CD14-positive monocyte (primary cell): ENCODE data around the gene GPR3. TPM values are rescaled to one million over a fixed set of nuclear protein-coding genes. Genes with fewer than 3 reads are reported as not detected.

Experiments
- DNase-seq, 3 donors: peaks; one replicate each; pipeline ENCODE4 v3.0.0-alpha.2; 2011 to 2022
- H2AFZ ChIP-seq: 2 replicates; pipeline ENCODE4 v1.6.0; 2012; ENCODE audit warnings: mild to moderate bottlenecking, low read depth, low read length, inconsistent platforms; ENCODE audit not compliant: insufficient read depth, poor library complexity, severe bottlenecking
- H3K27ac ChIP-seq, 2 donors: 1 replicate in 1 of 2; 2 replicates in 1 of 2; pipeline ENCODE4 v1.5.1; 2012 to 2013; ENCODE audit warnings: low read length in 2 of 2, control low read depth in 1 of 2, inconsistent platforms in 1 of 2, low read depth in 1 of 2, mild to moderate bottlenecking in 1 of 2
- H3K27me3 ChIP-seq, 2 donors: one replicate each; pipeline versions ENCODE4 v1.6.0 to v1.6.1; 2011 to 2013; ENCODE audit warnings: low read length in 2 of 2; ENCODE audit not compliant: control insufficient read depth in 2 of 2, insufficient read depth in 2 of 2
- H3K36me3 ChIP-seq, 2 donors: replicated peaks in 1 of 2; 1 replicate in 1 of 2; 2 replicates in 1 of 2; pipeline versions ENCODE4 v1.5.1 to v1.6.1; 2012 to 2013; ENCODE audit warnings: low read length in 2 of 2, control low read depth in 1 of 2, inconsistent platforms in 1 of 2, mild to moderate bottlenecking in 1 of 2; ENCODE audit not compliant: insufficient read depth in 2 of 2, control insufficient read depth in 1 of 2
- H3K4me1 ChIP-seq, 2 donors: 1 replicate in 1 of 2; 2 replicates in 1 of 2; pipeline versions ENCODE4 v1.5.1 to v1.6.1; 2012 to 2013; ENCODE audit warnings: low read length in 2 of 2, control low read depth in 1 of 2, inconsistent platforms in 1 of 2, mild to moderate bottlenecking in 1 of 2, moderate library complexity in 1 of 2; ENCODE audit not compliant: insufficient read depth in 2 of 2, control insufficient read depth in 1 of 2
- H3K4me2 ChIP-seq: replicated peaks from 2 replicates; pipeline ENCODE3; 2012; ENCODE audit warnings: low read length, moderate library complexity, mild to moderate bottlenecking; ENCODE audit not compliant: poor library complexity, severe bottlenecking; ENCODE audit errors: extremely low read depth
- H3K4me3 ChIP-seq, 3 experiments: fragments of 200-600 bp in 1 of 3; sonication (generic) in 1 of 3; replicated peaks in 1 of 3; 1 replicate in 2 of 3; 2 replicates in 1 of 3; pipeline ENCODE4 v1.5.1; 2011 to 2013; ENCODE audit warnings: low read length in 3 of 3, mild to moderate bottlenecking in 3 of 3, control low read depth in 2 of 3, low read depth in 2 of 3, inconsistent platforms in 1 of 3, moderate library complexity in 1 of 3
- H3K79me2 ChIP-seq: 2 replicates; pipeline ENCODE4 v1.6.0; 2012; ENCODE audit warnings: mild to moderate bottlenecking, control low read depth, inconsistent platforms, low read length, moderate library complexity; ENCODE audit not compliant: insufficient read depth
- H3K9ac ChIP-seq: 2 replicates; pipeline ENCODE4 v1.6.0; 2017; ENCODE audit warnings: low read length, mild to moderate bottlenecking; ENCODE audit not compliant: insufficient read depth, poor library complexity, severe bottlenecking
- H3K9me3 ChIP-seq, 2 donors: replicated peaks in 1 of 2; 1 replicate in 1 of 2; 2 replicates in 1 of 2; pipeline versions ENCODE4 v1.5.1 to v1.6.1; 2012 to 2013; ENCODE audit warnings: low read length in 2 of 2, control low read depth in 1 of 2; ENCODE audit not compliant: control insufficient read depth in 1 of 2, insufficient read depth in 1 of 2
- H4K20me1 ChIP-seq: 2 replicates; pipeline ENCODE4 v1.6.0; 2012; ENCODE audit warnings: mild to moderate bottlenecking, low read length, control low read depth, moderate library complexity; ENCODE audit not compliant: insufficient read depth
- H3K27ac Mint-ChIP-seq, 7 donors: one replicate each; pipeline ENCODE4 v1.8.0; 2020; ENCODE audit warnings: mild to moderate bottlenecking in 7 of 7, mixed read lengths in 7 of 7, moderate library complexity in 6 of 7, inconsistent platforms in 2 of 7
- H3K27me3 Mint-ChIP-seq, 3 donors: one replicate each; pipeline ENCODE4 v1.8.0; 2021 to 2022; ENCODE audit warnings: low read depth in 3 of 3, mild to moderate bottlenecking in 3 of 3, mixed read lengths in 3 of 3, moderate library complexity in 3 of 3, inconsistent platforms in 1 of 3
- H3K36me3 Mint-ChIP-seq, 2 donors: one replicate each; pipeline ENCODE4 v1.8.0; 2020; ENCODE audit warnings: mixed read lengths in 2 of 2, inconsistent platforms in 1 of 2, mild to moderate bottlenecking in 1 of 2
- H3K4me1 Mint-ChIP-seq: one replicate; pipeline ENCODE4 v1.8.0; 2020; ENCODE audit warnings: mild to moderate bottlenecking, mixed read lengths
- H3K4me3 Mint-ChIP-seq, 2 donors: one replicate each; pipeline ENCODE4 v1.8.0; 2020; ENCODE audit warnings: mild to moderate bottlenecking in 2 of 2, mixed read lengths in 2 of 2, moderate library complexity in 1 of 2
- H3K9me3 Mint-ChIP-seq, 7 donors: one replicate each; pipeline ENCODE4 v1.8.0; 2020 to 2022; ENCODE audit warnings: mixed read lengths in 7 of 7, mild to moderate bottlenecking in 6 of 7, moderate library complexity in 6 of 7, inconsistent platforms in 2 of 7
- WGBS: methylation state at CpG from one replicate; pipeline ENCODE4 v1.1.5; 2013; ENCODE audit warnings: missing lambda C conversion rate; ENCODE audit not compliant: insufficient coverage; 5-methylcytosine and 5-hydroxymethylcytosine counted together
- intact Hi-C, 2 donors: fragments of 100-400 bp; cut with micrococcal nuclease; formaldehyde crosslinking; loops; one replicate each; pipeline versions ENCODE4 v1.15.0 to v1.15.1; 2023
- polyA plus RNA-seq, 3 donors: library from polyadenylated mRNA; depleted of rRNA in 1 of 3; unstranded in 2 of 3; stranded (reverse) in 1 of 3; fragments of 300-500 nt in 2 of 3; fragments of >200 nt in 1 of 3; fragmentation: Illumina TruSeq in 2 of 3; gene quantifications; 1 replicate in 2 of 3; 2 replicates in 1 of 3; pipeline ENCODE4 v1.2.3, GENCODE V29; 2012 to 2021
- TF ChIP-seq, protein P1 (sequence below): fragments of 200-600 bp; IDR thresholded peaks from one replicate; pipeline ENCODE4 v1.8.0; 2022; ENCODE audit warnings: antibody characterized with exemption, mild to moderate bottlenecking

Gene GPR3
- polyA plus RNA-seq, 3 donors, result 0.26 to 2.7 TPM; not detected in 1

DNA sequence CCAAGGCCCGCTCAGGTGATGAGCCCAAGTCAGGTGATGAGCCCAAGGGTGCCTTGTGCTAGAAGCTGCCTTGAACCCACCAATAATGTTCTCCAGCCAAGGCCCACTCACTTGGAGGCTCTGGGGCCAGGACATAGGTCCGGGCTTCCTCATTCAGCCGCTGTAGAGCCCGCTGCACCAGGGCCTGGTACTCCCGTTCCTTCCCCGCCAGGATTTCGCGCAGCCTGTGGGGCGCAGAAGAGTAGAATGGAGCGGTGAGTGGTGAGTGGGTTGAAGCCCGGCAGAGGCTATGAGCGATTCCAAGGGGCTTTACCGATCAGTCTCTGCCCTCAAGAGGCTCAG is 36.2 kb upstream of the GPR3 start:
- Histone ChIP-seq H3K79me2 (no peaks in the 10 kb centered on the region), H3K27me3 (peaks cover 0 to 18% of the 10 kb centered on the region in 2 donors), H3K4me1 (peaks cover 21 to 32% of the 10 kb centered on the region in 2 donors), H3K36me3 (peaks cover 15 to 33% of the 10 kb centered on the region in 2 donors), H4K20me1 (peaks cover 13% of the 10 kb centered on the region), H3K9me3 (no peaks in the 10 kb centered on the region), H2AFZ (no peak overlapping the region), H3K4me2 (peak overlapping the region; percentile 84), H3K27ac (no peak overlapping the region), H3K9ac (no peak overlapping the region), H3K4me3 (peak overlapping the region in 1 of 3 experiments; percentile 64)
- 87% methylated on average over 9 of the region's 13 CpGs for WGBS
- intact Hi-C loops, result loop anchor here in 1 of 2 donors (5.0 kb wide), 1 partner anchor 41 kb away; no protein-coding TSS in a partner anchor
- peaks cover 27% of the 10 kb centered on the region for H3K4me1 Mint-ChIP-seq
- peaks cover 0 to 2% (median 0%) of the 10 kb centered on the region in 7 donors for H3K9me3 Mint-ChIP-seq
- TF ChIP-seq, protein P1, sequence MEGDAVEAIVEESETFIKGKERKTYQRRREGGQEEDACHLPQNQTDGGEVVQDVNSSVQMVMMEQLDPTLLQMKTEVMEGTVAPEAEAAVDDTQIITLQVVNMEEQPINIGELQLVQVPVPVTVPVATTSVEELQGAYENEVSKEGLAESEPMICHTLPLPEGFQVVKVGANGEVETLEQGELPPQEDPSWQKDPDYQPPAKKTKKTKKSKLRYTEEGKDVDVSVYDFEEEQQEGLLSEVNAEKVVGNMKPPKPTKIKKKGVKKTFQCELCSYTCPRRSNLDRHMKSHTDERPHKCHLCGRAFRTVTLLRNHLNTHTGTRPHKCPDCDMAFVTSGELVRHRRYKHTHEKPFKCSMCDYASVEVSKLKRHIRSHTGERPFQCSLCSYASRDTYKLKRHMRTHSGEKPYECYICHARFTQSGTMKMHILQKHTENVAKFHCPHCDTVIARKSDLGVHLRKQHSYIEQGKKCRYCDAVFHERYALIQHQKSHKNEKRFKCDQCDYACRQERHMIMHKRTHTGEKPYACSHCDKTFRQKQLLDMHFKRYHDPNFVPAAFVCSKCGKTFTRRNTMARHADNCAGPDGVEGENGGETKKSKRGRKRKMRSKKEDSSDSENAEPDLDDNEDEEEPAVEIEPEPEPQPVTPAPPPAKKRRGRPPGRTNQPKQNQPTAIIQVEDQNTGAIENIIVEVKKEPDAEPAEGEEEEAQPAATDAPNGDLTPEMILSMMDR, result no peak
- H3K4me3 Mint-ChIP-seq, result no peak overlapping the region
- no peak for DNase-seq
- peaks cover 23 to 75% of the 10 kb centered on the region in 2 donors for H3K36me3 Mint-ChIP-seq
- H3K27me3 Mint-ChIP-seq, result peaks cover 15 to 29% (median 25%) of the 10 kb centered on the region in 3 donors
- peak overlapping the region in 1 of 7 donors; percentile 55 for H3K27ac Mint-ChIP-seq

- Histone ChIP-seq H3K79me2 (no peaks in the 10 kb centered on the region), H3K4me1 (peaks cover 21 to 32% of the 10 kb centered on the region in 2 donors), H4K20me1 (peaks cover 13% of the 10 kb centered on the region), H3K4me2 (peak overlapping the region; percentile 84), H2AFZ (peak overlapping the region; percentile 72), H3K27ac (no peak overlapping the region), H3K36me3 (peaks cover 11 to 28% of the 10 kb centered on the region in 2 donors), H3K9me3 (no peaks in the 10 kb centered on the region), H3K27me3 (peaks cover 0 to 20% of the 10 kb centered on the region in 2 donors), H3K9ac (no peak overlapping the region), H3K4me3 (peak overlapping the region in 1 of 3 experiments; percentile 64)
- intact Hi-C loops, result loop anchor here in 1 of 2 donors (5.0 kb wide), 1 partner anchor 41 kb away; no protein-coding TSS in a partner anchor
- TF ChIP-seq, protein P1, result no peak
- Mint-ChIP-seq H3K36me3 (peaks cover 23 to 75% of the 10 kb centered on the region in 2 donors), H3K4me1 (peaks cover 28% of the 10 kb centered on the region), H3K27ac (no peak overlapping the region), H3K27me3 (peaks cover 16 to 33% (median 27%) of the 10 kb centered on the region in 3 donors), H3K4me3 (peak overlapping the region; percentile 64 to 73), H3K9me3 (peaks cover 0 to 2% (median 0%) of the 10 kb centered on the region in 7 donors)
- WGBS, result 85% methylated on average over 27 of the region's 37 CpGs
- DNase-seq, result peak in 1 of 3 donors; percentile 46
Measured at GRCh38 chr1:27356619-27357280, 35.7 kb upstream of the GPR3 start.
